Measurements from ENCODE around the gene PTPN14. TPM values are rescaled to one million over a fixed set of nuclear protein-coding genes. Genes with fewer than 3 reads are reported as not detected.

The PTPN14 gene
- total and polyA plus RNA-seq, 2 of the 8 experiments (the other 6 are each of a cell fraction or from before 2014, with no cell fraction given): 14.4 to 93.6 TPM

GRCh38 chr1:214493126-214493796 is 58.1 kb downstream of the PTPN14 start:
- no peak overlapping the region for H3K56ac ChIP-seq (replicated peaks; ENCODE audit: insufficient read length, low read depth, low read length)
- no peaks in the 10 kb centered on the region for H3K23me2 ChIP-seq (ENCODE audit: low read depth, low read length)
- H3K27me3 ChIP-seq (replicated peaks in 1 of 4; ENCODE audit: control insufficient read depth in 3 of 4, extremely low read depth in 1 of 4, insufficient read depth in 3 of 4, low read length in 3 of 4): no peaks in the 10 kb centered on the region
- no peak overlapping the region for H2AK5ac ChIP-seq (ENCODE audit: low read depth, low read length)
- H2BK12ac ChIP-seq (ENCODE audit: low read depth, low read length): no peak overlapping the region
- H2BK120ac ChIP-seq (replicated peaks; ENCODE audit: low read depth, low read length): no peak overlapping the region
- H3K23ac ChIP-seq (ENCODE audit: insufficient read length): no peak overlapping the region
- no peaks in the 10 kb centered on the region for H3K36me3 ChIP-seq (ENCODE audit: control insufficient read depth in 2 of 4, insufficient read depth in 4 of 4, low read length in 3 of 4)
- CTCF ChIA-PET (ENCODE audit: partially characterized antibody): interaction anchor here (1.2 to 1.3 kb wide), 3 partner anchors 21 to 161 kb away, joined by 3 read pairs; no protein-coding TSS in a partner anchor
- no peak overlapping the region for H3K4me3 ChIP-seq (ENCODE audit: extremely low read depth in 1 of 4, insufficient read depth in 2 of 4, low read depth in 3 of 4, low read length in 4 of 4)
- no peak overlapping the region for H3K4me2 ChIP-seq (ENCODE audit: insufficient read depth in 1 of 2, low read depth in 2 of 2, low read length in 2 of 2)
- H4K91ac ChIP-seq (replicated peaks; ENCODE audit: insufficient read length, low read length): no peak overlapping the region
- TF ChIP-seq POLR2AphosphoS5 (IDR thresholded peaks at IDR 0.05; ENCODE audit: low read depth, low read length) (no peak), SAP30 (IDR thresholded peaks at IDR 0.05; ENCODE audit: insufficient read depth, insufficient replicate concordance, low read length) (no peak), NRF1 (IDR thresholded peaks at IDR 0.05; ENCODE audit: low read depth, low read length) (no peak), GTF2F1 (IDR thresholded peaks at IDR 0.05; ENCODE audit: borderline replicate concordance, low read depth, low read length) (no peak), RNF2 (IDR thresholded peaks at IDR 0.05; ENCODE audit: borderline replicate concordance, low read depth, low read length, missing control alignments, poor library complexity, severe bottlenecking) (no peak)
- TF ChIP-seq, protein P1, sequence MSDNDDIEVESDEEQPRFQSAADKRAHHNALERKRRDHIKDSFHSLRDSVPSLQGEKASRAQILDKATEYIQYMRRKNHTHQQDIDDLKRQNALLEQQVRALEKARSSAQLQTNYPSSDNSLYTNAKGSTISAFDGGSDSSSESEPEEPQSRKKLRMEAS (IDR thresholded peaks at IDR 0.05): no peak
- DNase-seq (ENCODE audit: low read depth in 1 of 2, low spot score in 2 of 2) (no peak), FAIRE-seq (no peak)
- peaks cover 7% of the 10 kb centered on the region; the same call in 1 of the 2 replicates for H3K79me1 ChIP-seq (ENCODE audit: low read depth, low read length)
- H3K4ac ChIP-seq (replicated peaks; ENCODE audit: insufficient read length, low read depth, low read length): no peak overlapping the region
- no peak overlapping the region for H4K8ac ChIP-seq (ENCODE audit: extremely low read depth, insufficient read depth, low read length)
- H2BK20ac ChIP-seq (ENCODE audit: low read length): no peak overlapping the region
- peaks cover 0 to 6% (median under 1%) of the 10 kb centered on the region in 4 experiments; a peak in 2 of 7 replicates for H3K4me1 ChIP-seq (replicated peaks in 1 of 4; ENCODE audit: control insufficient read depth in 3 of 4, insufficient read depth in 4 of 4, low read length in 3 of 4)
- H2BK15ac ChIP-seq (ENCODE audit: low read length): no peak overlapping the region
- whole genome bisulfite sequencing, 2 experiments (ENCODE audit: extremely low coverage in 1 of 2, insufficient coverage in 1 of 2, insufficient read length in 1 of 2, insufficient replicate concordance in 2 of 2, low coverage in 1 of 2, low lambda C conversion rate in 2 of 2, missing lambda C conversion rate in 1 of 2): 94% methylated on average over 7 of the region's 7 CpGs; no CpG with 5 or more reads in 1 of the 2 experiments
- H3K9me3 ChIP-seq (ENCODE audit: insufficient read depth in 2 of 2, low read depth in 1 of 2, low read length in 1 of 2): no peaks in the 10 kb centered on the region
- H2AFZ ChIP-seq (ENCODE audit: low read length): no peak overlapping the region
- no peak overlapping the region for H3K27ac ChIP-seq (ENCODE audit: low read depth, low read length)
- peaks cover 0 to 6% of the 10 kb centered on the region in 2 experiments for H4K20me1 ChIP-seq (replicated peaks in 1 of 2; ENCODE audit: control insufficient read depth in 1 of 2, insufficient read depth in 2 of 2, low read length in 2 of 2)
- H4K5ac ChIP-seq (ENCODE audit: insufficient read length, low read depth, low read length): no peak overlapping the region
- 0 out of 2 replicates have a peak overlapping the region, but pooled peaks have one; percentile 11 for H2BK5ac ChIP-seq (ENCODE audit: low read depth, low read length)
- H3K14ac ChIP-seq (ENCODE audit: insufficient read length): no peak overlapping the region
- POLR2A ChIA-PET (ENCODE audit: partially characterized antibody): interaction anchor here (1.4 kb wide), 1 partner anchor 58 kb away, joined by 5 read pairs; the partner anchor contains the start of gene PTPN14
- peaks cover 3 to 78% of the 10 kb centered on the region in 2 experiments for H3K79me2 ChIP-seq (ENCODE audit: control insufficient read depth in 1 of 2, insufficient read depth in 2 of 2, low read length in 2 of 2)
- H3K9ac ChIP-seq (replicated peaks in 1 of 4; ENCODE audit: extremely low read depth in 1 of 4, low read depth in 3 of 4, low read length in 3 of 4): no peak overlapping the region
- H3K18ac ChIP-seq (ENCODE audit: extremely low read depth, low read length): no peak overlapping the region
